Measurements from ENCODE around the gene CDK2.

The CDK2 gene

DNA sequence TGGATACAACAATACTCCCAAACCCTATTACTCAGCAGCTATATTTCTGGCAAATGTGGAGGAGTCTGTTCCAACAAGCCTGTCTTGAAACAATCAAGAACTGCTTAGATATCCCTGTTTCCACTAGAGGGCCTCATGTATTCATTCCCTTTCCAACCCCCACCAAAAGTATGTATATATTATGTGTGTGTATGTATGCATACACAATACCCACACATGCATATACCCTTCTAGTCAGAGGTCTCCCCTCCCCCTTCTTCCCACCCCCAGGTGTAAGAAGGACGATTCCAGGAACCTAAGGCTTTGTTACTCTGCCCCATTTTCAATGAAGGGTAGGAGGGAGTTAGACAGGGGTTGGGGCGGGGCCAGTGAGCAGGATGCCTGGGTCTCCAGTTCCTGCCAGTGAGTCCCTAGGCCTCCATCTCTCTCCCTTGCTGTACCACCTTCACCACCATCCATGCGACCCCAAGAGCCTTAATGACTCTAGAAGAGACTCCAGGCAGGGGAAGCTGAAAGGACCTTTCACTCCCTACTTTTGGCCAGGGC, 35.8 kb upstream of the CDK2 start, which contains the start of gene DGKA:
Gene DGKA, plus strand, starts transcription at position 392 of the 546 bp plus-strand sequence. CDS start 5,342 bp downstream, outside the sequence.
- no peak within 1 kb of the TSS for H3K9ac ChIP-seq
- peaks cover 15% of the 10 kb centered on the region for H3K79me2 ChIP-seq
- peak; percentile 60 for TF ChIP-seq CTCF (IDR thresholded peaks at IDR 0.05)
- H3K4me2 ChIP-seq (ENCODE audit: low read length), result peak within 1 kb of the TSS; percentile 96
- H3K36me3 ChIP-seq (ENCODE audit: control insufficient read depth, insufficient read depth, low read length), result no peaks in the 10 kb centered on the region
- H3K9me3 ChIP-seq (ENCODE audit: control insufficient read depth, low read length), result no peaks in the 10 kb centered on the region
- H3K4me3 ChIP-seq (ENCODE audit: low read depth, low read length), result peak within 1 kb of the TSS; percentile 58
- no peaks in the 10 kb centered on the region for H3K27me3 ChIP-seq (ENCODE audit: control insufficient read depth, insufficient read depth, low read length)
- H3K4me1 ChIP-seq, result peaks cover 13% of the 10 kb centered on the region
- H3K27ac ChIP-seq, result peak within 1 kb of the TSS; percentile 60
- peak within 1 kb of the TSS; percentile 92 for H2AFZ ChIP-seq

GRCh38 chr12:55931317-55931779, 35.3 kb upstream of the CDK2 start:
- peak overlapping the region; percentile 92 for H2AFZ ChIP-seq
- no peaks in the 10 kb centered on the region for H3K36me3 ChIP-seq (ENCODE audit: control insufficient read depth, insufficient read depth, low read length)
- no peak overlapping the region for H3K9ac ChIP-seq
- peaks cover 13% of the 10 kb centered on the region for H3K79me2 ChIP-seq
- H3K9me3 ChIP-seq (ENCODE audit: control insufficient read depth, low read length), result no peaks in the 10 kb centered on the region
- TF ChIP-seq CTCF (IDR thresholded peaks at IDR 0.05), result no peak
- H3K4me2 ChIP-seq (ENCODE audit: low read length), result peak overlapping the region; percentile 96
- no peaks in the 10 kb centered on the region for H3K27me3 ChIP-seq (ENCODE audit: control insufficient read depth, insufficient read depth, low read length)
- peaks cover 8% of the 10 kb centered on the region for H3K4me1 ChIP-seq
- H3K27ac ChIP-seq, result peak overlapping the region; percentile 60
- H3K4me3 ChIP-seq (ENCODE audit: low read depth, low read length), result peak overlapping the region; percentile 58

DNA sequence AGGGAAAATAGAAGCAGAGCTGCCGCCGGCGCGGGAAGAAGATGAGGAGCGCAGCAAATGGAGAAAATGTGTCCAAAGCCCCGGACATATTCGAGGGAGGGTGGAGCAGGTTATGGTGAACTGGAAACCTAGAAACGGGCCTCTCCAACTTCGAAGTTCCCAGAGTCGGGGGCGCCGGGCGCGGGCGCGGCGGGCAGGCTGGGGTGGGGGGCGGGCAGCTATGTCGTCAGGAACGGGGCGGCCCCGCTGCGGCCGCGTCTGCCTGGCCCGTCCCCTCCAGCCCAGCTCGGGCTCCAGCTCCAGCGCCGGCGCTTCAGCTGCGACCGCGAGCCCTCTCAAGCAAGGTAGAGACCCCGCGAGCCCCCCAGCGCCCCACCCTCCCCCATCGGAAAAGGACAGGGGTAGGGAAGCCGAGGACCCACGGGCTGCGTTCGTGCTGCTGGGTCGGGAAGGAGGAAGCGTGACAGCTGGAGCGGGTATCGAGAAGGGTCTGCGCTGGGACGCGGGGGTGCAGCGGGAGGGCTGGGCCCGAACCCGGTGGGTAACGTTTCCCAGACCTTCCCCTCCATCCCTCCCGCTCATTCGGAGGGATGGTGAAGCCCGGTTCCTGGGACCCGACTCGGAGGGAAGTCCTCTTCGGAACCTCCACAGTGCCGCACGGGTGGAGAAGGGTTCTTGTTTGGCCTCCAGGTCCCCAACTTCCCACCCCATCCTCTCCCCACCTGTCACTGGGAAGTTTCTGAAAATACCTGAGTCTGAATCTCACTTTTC, 34.7 kb upstream of the CDK2 start:
- Histone ChIP-seq H3K4me3 (ENCODE audit: low read depth, low read length) (peak overlapping the region; percentile 58), H3K36me3 (ENCODE audit: control insufficient read depth, insufficient read depth, low read length) (no peaks in the 10 kb centered on the region), H3K9ac (no peak overlapping the region), H3K4me2 (ENCODE audit: low read length) (peak overlapping the region; percentile 96), H3K27me3 (ENCODE audit: control insufficient read depth, insufficient read depth, low read length) (no peaks in the 10 kb centered on the region), H3K79me2 (peaks cover 12% of the 10 kb centered on the region), H3K27ac (peak overlapping the region; percentile 60), H3K9me3 (ENCODE audit: control insufficient read depth, low read length) (no peaks in the 10 kb centered on the region), H3K4me1 (peaks cover 7% of the 10 kb centered on the region), H2AFZ (peak overlapping the region; percentile 92)
- TF ChIP-seq CTCF (IDR thresholded peaks at IDR 0.05), result no peak

- H3K79me2 ChIP-seq, result peaks cover 12% of the 10 kb centered on the region
- TF ChIP-seq CTCF (IDR thresholded peaks at IDR 0.05), result no peak
- H3K4me2 ChIP-seq (ENCODE audit: low read length), result peak overlapping the region; percentile 96
- no peaks in the 10 kb centered on the region for H3K36me3 ChIP-seq (ENCODE audit: control insufficient read depth, insufficient read depth, low read length)
- peaks cover 7% of the 10 kb centered on the region for H3K4me1 ChIP-seq
- no peak overlapping the region for H3K27ac ChIP-seq
- no peak overlapping the region for H3K9ac ChIP-seq
- no peaks in the 10 kb centered on the region for H3K27me3 ChIP-seq (ENCODE audit: control insufficient read depth, insufficient read depth, low read length)
- peak overlapping the region; percentile 92 for H2AFZ ChIP-seq
- peak overlapping the region; percentile 58 for H3K4me3 ChIP-seq (ENCODE audit: low read depth, low read length)
- H3K9me3 ChIP-seq (ENCODE audit: control insufficient read depth, low read length), result no peaks in the 10 kb centered on the region
These were observed 34.1 kb upstream of the CDK2 start for GRCh38 chr12:55932551-55932910.
